ENCODE results near the gene RAP1GAP. TPM values are rescaled to one million over a fixed set of nuclear protein-coding genes. Genes with fewer than 3 reads are reported as not detected.

Gene RAP1GAP
- total RNA-seq, 4 donors from 2014 or later, result 0.46 to 0.75 TPM; not detected in 2

- no peaks in the 10 kb centered on the region for H3K9me3 ChIP-seq
- intact Hi-C loops (cut with DNase I; ENCODE audit: low total_unique reads), result no loop called here
These were observed 108.1 kb downstream of the RAP1GAP start for GRCh38 chr1:21560916-21561638.

GRCh38 chr1:21559788-21560567 lies 109.2 kb downstream of the RAP1GAP start:
- Histone ChIP-seq H3K9me3 (no peaks in the 10 kb centered on the region), H3K4me3 (no peak overlapping the region), H3K36me3 (no peaks in the 10 kb centered on the region), H3K27me3 (peaks cover 4 to 5% (median 4%) of the 10 kb centered on the region in 3 donors), H3K27ac (no peak overlapping the region), H3K4me1 (no peaks in the 10 kb centered on the region)
- intact Hi-C loops (cut with DNase I; ENCODE audit: low total_unique reads), result no loop called here
- no peak for DNase-seq
- TF ChIP-seq POLR2A (IDR thresholded peaks at IDR 0.05), result no peak
- no peak for TF ChIP-seq CTCF (IDR thresholded peaks at IDR 0.05 in 4 of 5, conservative IDR thresholded peaks at IDR 0.05 in 1 of 5)
- in situ Hi-C loops (cut with MboI; ENCODE audit: low sequenced_read_pairs in 4 of 4), result no loop called here
- no peak for ATAC-seq

More at GRCh38 chr1:21560916-21561638, 108.1 kb downstream of the RAP1GAP start:
- DNase-seq (no peak), ATAC-seq (no peak)
- Histone ChIP-seq H3K27ac (no peak overlapping the region), H3K4me3 (no peak overlapping the region), H3K4me1 (no peaks in the 10 kb centered on the region), H3K27me3 (peaks cover 0 to 4% (median under 1%) of the 10 kb centered on the region in 3 donors), H3K36me3 (no peaks in the 10 kb centered on the region)
- no peak for TF ChIP-seq CTCF (IDR thresholded peaks at IDR 0.05 in 4 of 5, conservative IDR thresholded peaks at IDR 0.05 in 1 of 5)
- TF ChIP-seq POLR2A (IDR thresholded peaks at IDR 0.05), result no peak
- in situ Hi-C loops (cut with MboI; ENCODE audit: low sequenced_read_pairs in 4 of 4), result no loop called here

- no peak for TF ChIP-seq CTCF (IDR thresholded peaks at IDR 0.05 in 4 of 5, conservative IDR thresholded peaks at IDR 0.05 in 1 of 5)
- TF ChIP-seq POLR2A (IDR thresholded peaks at IDR 0.05), result no peak
- in situ Hi-C loops (cut with MboI; ENCODE audit: low sequenced_read_pairs in 4 of 4), result no loop called here
- DNase-seq, result no peak
These were observed 115.8 kb downstream of the RAP1GAP start for GRCh38 chr1:21553116-21553926.

GRCh38 chr1:21552715-21553114 lies 116.4 kb downstream of the RAP1GAP start:
- no peak for ATAC-seq
- intact Hi-C loops (cut with DNase I; ENCODE audit: low total_unique reads), result no loop called here
- TF ChIP-seq POLR2A (IDR thresholded peaks at IDR 0.05), result no peak
- no peak for TF ChIP-seq CTCF (IDR thresholded peaks at IDR 0.05 in 4 of 5, conservative IDR thresholded peaks at IDR 0.05 in 1 of 5)

More at GRCh38 chr1:21553116-21553926, 115.8 kb downstream of the RAP1GAP start:
- intact Hi-C loops (cut with DNase I; ENCODE audit: low total_unique reads), result no loop called here
- Histone ChIP-seq H3K9me3 (no peaks in the 10 kb centered on the region), H3K27ac (no peak overlapping the region), H3K27me3 (peaks cover 4 to 12% (median 7%) of the 10 kb centered on the region in 3 donors), H3K36me3 (no peaks in the 10 kb centered on the region), H3K4me3 (no peak overlapping the region), H3K4me1 (no peaks in the 10 kb centered on the region)
- no peak for ATAC-seq

More at GRCh38 chr1:21552715-21553114, 116.4 kb downstream of the RAP1GAP start:
- in situ Hi-C loops (cut with MboI; ENCODE audit: low sequenced_read_pairs in 4 of 4), result no loop called here
- no peak overlapping the region for H3K27ac ChIP-seq
- H3K36me3 ChIP-seq, result no peaks in the 10 kb centered on the region
- no peak overlapping the region for H3K4me3 ChIP-seq
- no peaks in the 10 kb centered on the region for H3K4me1 ChIP-seq
- peaks cover 4 to 8% (median 7%) of the 10 kb centered on the region in 3 donors for H3K27me3 ChIP-seq
- no peaks in the 10 kb centered on the region for H3K9me3 ChIP-seq
- no peak for DNase-seq

All from gastrocnemius medialis (tissue), 4 donors.